Kidney tubule cell (primary cell): Measurements from ENCODE around the gene SPON2.

Experiments
- DNase-seq: peaks from one replicate; pipeline ENCODE4 v3.0.0-alpha.2; 2018; ENCODE audit warnings: low spot score

Gene SPON2

DNA sequence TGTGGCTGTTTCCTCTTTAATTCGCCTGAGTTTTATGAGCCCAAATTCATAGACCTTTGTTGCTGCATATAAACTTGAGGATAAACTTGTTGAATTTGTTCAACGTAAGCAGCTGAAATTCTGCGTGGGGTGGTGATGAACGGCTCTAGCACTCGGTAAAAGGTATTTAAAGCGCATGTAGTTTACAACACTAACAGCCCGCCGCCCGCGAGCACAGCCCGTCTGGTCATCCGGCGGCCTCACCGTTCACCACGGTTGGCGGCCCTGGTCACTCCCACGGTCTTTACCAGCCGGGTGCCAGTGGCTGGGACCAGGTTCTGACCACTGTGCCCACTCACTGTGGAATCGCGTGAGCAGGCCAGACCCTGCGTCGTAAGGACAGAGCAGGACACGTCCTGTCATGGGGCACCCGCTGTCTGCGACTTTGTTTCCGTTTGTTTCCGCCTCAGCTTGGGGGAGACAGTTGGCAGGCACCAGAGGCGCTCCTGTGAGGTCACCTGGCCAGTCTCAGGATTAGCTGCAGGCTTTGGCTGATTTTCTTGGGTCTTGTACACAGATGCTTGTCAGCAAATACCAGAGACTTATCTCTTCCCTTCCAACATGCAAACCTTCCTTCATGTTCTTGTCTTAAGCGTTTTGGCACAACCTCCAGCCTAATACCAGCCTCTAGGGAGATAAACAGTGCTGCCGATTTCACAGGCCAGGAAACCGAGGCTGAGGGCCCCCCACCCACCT, 36.8 kb upstream of the SPON2 start:
- DNase-seq = no peak

DNA sequence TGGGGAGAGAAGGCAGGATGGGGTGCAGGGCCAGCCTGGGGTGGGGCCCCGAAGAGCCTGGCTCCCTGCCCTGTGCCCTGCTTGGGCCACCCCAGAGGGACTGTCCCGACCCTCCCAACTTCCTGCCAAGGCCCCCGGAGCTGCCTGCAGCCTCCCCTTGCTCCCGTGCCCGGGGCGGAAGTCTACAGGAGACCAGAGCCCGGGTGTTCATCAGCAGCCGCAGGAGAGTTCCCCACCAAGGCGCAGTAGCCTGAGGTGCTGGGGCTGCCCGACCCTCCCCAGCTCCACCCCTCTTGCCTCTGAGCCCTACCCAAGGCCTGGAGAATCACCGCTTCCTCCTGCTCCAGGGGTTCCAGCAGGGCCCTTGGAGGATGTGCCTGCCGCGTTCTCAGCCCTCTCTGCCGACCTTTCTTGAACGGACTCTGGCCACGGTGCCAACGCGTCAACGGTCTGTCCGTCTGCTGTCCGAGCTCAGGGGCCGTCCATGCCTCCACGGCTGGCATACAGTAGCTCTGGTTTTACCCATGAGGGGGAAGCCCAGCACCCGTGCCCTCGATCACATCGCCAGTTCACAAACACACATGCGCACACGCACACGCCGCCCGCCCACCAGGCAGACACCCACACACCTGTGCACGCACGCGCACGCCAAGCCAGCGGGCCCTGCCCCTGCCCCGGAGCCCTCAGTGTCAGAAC, 36.0 kb upstream of the SPON2 start:
- no peak for DNase-seq

DNA sequence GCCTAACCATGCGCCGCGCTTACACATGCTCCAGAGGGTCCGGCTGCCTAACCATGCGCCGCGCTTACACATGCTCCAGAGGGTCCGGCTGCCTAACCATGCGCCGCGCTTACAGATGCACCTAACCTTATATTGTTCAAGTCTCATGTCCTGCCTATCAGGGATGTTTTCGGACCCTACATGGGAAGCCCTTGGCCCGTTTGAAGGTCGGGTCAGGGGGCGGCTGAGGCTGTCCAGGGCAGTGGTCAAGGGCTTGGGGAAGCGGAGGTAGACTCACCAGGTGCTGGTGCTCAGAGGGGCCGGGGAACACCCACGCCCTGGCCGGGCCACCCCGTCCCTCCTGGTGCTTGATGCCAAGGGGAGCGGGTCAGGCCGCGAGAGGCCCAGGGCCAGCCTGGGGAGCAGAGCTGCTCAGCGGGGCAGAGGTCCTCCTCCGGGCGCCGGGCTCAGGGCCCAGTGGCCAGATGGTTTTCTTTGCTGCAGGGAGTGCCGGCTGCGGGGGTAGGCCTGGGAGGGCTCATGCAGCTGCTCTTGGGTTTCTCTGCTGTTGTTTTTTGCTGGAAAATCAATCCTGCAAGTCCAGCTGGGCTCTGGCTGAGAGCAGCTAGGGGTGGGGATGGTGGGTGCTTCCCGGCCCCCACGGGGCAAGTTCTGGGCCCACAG, 35.4 kb upstream of the SPON2 start:
- no peak for DNase-seq

DNA sequence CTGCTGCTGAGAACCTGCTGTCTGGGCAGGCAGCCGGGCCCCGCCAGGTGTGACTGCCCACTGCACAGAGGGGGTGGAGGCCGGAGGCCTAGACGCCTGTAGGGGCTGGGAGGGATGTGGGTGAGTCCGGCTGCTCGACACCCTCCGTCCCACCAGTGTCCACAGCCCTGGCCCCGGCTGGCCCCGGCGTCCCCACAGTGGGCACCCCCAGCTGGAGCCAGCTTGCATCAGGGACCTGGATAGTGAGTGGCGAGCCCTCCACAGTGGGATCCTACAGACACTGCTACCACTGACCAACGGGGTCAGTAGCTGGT, 34.7 kb upstream of the SPON2 start:
- no peak for DNase-seq

DNA sequence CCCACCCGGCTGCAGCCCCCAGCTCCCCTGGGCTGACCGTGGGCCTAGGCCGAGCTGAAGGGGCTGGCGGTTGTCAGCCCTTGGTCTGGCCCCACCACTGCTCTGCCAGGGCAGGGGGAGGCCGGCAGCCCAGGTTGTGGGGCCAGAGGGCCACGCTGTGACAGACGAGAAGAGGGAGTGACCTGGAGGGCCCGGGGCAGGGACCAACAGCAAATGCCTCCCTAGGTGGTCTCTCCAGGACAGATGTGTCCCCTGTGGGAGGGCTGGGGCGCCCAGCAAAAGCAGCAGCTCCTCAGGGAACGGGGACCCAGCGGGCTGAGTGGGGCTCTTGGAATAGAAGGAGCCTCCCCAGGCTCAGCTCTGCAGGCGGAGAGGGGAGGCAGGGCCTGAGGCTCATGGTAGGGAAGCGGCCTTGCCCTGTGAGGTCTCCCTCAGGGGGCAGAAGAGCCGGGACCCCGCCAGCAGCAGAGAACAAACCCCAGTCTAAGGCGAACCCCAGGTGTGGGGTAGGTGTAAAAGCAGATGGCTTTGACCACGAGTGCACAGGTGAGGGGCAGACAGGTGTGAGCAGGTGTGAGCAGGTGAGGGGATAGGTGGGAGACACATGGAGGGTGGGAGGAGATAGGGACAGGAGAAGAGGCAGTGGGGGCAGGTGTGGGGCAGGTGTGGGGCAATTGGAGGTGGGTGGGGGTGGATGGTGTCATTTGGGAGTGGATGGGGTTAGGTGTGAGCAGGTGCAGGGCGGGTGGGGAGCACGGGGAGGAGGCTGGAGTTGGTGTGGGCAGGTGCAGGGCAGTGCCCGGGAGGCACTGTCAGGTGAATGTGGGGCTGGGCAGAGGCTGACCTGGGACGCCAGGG, 34.1 kb upstream of the SPON2 start:
- no peak for DNase-seq

DNA sequence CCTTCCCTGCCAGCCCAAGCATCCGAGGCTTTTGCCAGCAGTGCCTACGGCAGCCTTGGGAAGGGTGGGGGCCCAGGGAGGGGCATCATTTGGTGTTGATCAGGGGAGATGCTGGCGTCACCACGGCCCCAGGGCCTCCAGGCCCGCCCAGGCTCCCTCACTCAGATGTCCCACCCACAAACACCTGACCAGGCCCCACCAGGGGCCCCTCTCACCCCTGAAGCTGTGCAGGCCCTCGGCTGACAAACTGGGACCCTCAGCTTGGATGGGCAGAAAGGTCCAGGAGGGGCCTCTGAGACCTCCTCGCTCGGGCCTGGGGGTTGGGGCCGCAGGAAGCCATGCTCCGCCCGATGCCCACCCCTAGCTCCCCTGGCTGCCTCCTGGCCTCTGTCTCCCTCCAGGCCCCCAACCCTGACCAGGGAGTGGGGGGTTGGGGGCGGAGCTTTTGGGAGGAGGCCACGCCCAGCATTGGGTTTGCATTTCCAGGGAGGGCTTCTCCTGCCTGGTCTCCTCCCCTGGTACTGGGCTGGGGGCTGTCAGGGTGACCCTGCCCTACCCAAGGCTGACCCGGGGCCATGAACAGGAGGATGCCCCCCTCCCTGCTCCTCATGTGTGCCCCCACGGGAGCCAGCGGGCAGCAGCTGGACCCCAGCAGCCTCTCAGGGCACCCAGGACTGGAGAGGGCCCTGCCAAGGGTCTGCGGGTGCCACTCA, 33.4 kb upstream of the SPON2 start:
- no peak for DNase-seq

DNA sequence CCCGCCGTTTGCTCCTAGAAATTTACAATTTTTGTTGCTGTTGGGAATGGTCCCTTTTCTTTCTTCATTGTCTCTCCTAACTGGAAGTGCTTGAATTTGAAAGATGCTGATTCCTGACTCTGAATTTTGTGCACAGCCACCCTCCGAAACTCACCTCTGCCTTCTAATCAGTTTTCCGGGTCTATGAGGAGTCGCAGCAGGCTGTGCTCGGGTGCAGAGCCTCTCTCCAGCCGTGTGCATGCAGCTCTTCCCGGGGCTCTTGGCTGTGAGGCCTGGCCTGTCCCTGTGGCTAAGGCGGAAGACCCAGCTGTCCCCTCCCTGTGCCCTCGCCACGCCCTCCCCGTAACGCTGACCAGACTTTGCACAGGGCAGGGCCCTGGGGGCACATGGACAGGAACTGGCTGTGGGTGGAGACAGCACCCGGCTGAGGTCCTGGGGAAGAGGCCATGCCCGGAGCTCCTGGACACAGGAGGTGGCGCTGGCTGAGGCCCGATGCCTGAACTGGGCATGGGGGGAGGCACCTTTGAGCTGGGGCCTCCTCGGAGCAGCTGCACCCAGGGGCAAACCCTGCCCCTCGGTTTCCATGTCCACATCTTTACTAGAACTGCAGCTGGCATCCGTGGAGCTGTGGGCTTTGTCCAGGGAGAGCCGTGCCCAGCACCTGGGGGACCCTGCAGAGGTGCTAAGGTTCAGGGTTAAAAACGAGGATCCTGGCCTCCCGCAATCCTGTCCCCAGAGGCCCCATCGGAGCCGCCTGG, 32.6 kb upstream of the SPON2 start:
- no peak for DNase-seq

DNA sequence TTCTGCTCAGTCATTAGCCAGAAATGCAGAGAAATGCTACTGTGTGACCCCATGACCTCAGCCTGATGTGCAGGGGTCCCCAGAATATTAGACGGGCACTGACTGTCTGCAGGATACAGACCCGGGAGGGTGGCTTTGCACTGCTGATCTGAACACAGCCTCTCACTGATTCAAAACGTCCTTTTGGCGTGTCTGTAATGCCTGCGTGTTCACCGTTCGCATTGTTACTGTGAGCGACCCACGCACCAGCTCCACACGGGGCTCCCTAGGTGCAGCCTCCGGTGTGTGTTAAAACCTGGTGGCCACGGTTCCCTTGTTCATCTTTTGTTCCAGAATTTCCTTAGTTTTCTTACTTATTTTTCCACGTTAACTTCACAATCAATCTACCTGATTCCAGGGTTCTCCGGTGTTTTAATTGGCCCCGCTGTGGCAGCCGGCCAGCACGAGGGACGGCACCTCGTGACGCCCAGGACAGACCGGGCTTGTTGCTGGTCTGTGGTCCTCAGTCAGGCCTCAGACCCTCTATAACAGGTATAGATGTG, 32.0 kb upstream of the SPON2 start:
- DNase-seq = no peak

DNA sequence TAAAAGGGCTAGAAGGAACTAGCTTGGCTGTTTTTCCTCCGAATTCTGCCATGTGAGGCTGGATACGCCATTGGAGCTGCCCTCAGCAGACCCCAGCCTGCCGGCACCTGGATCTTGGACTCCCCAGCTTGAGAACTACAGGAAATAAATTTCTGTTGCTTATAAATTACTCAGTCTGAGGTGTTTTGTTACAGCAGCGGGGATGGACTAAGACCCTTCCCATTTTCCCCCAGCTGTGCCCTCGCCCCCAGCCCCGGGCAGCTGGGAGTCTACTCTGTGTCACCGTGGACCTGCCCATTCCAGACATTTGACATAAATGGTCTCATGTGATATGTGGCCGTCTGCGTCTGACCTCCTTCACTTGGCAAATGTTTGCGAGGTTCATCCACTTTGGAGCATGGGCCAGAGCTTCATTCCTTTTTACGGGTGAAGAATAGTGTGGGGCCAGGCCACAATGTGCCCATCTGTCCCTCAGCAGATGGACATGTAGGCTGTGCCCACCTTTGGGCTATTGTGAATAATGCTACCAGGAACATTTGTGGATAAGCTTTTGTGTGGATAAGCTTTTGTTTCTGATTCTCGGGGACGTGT, 30.7 kb upstream of the SPON2 start:
- no peak for DNase-seq

DNA sequence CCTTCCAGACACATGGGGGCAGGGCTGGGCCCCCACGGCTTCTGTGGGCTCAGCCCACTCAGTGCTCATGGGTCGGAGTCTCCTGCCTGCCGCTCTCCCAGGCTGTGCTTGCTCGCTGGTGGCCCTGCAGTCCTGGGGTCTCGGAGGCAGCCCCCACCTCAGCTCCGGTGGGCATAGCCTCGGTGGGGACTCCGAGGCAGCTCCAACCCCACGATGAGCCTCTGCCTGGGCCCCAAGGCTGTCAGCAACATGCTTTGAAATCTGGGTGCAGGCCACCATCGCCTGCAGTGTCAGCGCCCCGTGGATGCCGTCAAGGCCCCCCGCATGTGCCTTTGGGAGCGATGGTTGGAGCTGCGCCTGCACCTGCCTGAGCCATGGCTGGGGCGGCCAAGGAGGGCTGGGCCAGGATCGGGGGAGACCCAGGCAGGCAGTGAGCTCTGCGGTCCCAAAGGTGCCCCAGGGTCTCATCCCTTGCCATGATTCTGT, 30.2 kb upstream of the SPON2 start:
- DNase-seq = no peak

DNA sequence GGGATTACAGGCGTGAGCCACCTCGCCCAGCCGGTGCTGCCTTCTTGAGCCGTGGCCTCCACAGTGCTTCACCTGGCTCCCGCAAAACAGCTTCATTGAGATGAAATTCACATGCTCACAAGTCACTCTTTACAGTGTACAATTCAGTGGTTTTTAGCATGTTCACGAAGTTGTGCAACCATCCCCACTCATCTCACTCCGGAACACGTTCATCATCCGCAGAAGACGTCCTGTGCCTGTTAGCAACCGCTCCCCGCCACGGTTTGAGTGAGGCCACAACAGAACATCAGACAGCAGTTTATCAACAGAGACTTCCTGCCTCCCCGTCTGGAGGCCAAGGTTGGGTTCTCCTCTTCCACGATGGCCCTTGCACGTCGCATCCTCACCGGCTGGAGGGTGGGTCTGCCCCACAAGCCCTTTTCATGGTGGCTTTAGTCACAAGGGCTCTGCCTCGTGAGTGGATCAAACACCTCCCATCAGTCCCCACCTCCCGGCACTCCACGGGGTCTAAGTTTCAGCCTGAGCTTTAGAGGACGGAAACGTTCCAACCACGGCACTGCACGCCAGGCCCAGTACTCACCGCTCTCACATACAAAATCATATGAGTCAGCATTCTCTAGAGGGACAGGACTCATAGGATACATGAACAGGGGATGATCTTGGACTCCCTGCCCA, 29.6 kb upstream of the SPON2 start:
- DNase-seq = no peak

DNA sequence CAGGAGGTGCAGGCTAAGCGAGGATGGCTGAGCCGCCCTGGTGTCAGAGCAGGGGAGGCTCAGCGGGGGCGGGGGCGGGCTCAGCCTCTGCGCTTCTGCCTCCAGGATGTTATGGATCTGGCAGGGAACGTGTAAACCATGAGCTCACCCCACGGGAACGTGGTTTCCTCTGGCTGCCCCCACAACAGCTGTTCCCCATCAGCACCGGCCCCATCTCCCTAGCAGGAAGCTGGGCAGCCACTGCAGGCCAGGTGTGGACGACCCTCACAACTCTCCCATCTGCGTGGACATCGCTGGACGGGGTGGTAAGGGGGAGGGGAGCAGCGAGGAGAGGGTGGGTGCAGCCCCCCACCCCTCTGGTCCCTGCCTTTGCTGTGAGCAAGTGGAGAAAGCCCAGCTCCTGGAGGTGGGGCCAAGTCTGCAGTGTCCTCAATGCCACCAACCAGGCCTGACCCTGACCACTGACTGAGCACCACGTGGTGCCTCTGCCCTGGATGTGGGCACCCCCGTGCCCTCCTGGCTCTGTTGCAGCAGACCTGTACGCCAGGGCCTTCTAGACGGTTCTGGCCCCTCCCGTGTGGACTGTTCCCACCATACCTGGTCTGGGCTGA, 28.1 kb upstream of the SPON2 start:
- DNase-seq = peak; percentile 57

DNA sequence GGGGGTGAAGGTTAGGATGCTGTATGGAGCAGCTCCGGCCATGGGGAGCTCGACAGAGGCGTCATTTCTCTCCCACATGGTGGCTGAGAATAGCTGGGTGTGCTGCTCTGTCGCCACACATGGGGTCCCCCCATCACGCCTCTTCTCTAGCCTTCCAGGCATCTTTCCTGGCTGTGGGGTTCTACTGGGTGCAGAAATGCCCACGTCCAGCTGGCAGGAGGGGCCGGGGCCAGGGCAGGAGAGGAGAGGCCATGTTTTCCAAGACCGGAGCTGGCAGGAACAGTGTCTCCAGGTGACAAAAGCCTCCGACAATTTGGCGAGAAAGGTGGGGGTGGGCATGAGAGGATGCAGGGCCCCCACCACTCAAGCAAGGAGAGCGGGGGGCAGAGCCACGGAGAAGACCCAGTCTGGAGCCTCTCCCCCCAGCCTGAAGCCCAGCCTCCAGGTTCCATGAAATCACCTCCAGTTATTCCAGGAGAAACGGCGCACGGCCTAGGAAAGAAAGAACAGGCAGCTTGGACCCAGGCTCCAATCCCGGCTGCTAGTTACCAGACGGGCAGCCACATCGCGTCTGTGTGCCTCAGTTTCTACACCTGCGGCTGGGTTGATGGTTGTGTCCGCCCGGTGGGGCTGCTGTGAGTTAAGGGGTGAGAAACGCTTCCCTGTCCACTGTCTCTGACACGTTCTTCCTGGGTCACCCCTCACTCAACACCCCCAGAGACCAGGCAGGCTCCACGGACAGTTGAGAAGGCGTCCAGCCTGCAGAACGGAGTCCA, 27.4 kb upstream of the SPON2 start:
- DNase-seq = no peak

DNA sequence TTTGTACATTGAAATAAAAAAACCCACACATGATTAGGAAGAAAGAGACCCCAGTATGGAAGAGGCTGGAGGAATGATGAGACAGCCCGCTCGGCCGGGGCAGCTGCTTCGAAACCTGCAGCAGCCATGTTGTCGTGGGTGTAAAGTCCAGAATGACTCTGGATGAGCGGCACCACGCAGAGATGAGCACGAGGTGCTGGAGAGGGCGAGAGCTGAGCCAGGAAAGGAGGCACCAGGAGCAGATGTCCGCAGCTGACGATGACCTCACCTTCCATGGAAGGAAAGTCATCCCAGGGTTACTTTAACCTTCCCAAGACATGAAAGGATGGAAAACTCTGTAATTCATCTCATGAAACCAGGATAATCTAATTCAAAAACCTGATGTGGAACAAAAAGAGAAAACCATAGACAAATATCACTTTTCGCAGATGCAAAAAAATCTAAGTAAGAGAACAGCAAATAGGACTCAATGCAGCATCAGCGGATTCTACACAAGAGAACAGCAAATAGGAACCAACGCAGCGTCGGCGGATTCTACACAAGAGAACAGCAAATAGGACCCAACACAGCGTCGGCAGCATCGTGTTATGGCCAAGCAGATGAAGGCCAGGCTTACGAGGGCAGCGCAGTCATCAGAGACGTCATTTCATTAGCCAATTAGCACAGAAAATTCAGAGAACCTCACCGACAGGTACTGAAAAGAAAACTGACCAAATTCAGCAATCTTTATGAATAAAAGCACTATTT, 25.9 kb upstream of the SPON2 start:
- DNase-seq = peak; percentile 65

DNA sequence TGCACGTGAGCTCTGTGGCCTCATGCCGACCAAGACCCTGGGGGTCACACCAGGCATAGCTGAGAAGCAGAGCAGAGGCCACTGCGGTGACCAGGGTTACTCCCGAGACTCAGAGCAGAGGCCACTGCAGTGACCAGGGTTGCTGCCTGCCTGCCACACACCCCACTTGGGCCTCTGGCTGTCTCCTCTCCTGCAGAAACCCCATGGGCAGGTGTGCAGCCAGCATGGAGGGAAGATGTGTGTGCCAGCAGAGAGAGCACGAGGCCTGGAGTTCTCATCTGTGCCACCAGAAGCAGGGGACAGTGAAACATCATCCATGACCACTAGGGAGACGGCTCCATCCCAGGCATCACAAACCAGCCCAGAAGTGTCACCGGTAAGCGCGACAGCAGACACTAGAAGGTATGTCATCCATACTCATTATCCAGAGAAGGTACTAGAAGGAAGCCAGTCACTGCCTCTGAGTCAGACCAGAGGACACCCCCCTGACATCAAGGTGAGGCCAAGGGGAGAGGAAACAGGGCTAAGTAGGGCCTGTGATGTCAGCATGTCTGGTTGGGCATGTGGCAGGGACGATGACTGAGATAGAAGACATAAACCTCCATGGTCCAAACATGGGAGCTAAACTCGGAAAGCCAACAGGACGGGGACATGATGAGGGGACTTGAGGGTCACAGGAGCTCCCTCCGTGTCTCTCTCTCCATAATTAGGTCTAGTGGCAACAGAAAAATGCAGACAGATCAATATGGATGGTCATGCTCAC, 24.2 kb upstream of the SPON2 start:
- peak; percentile 40 for DNase-seq

DNA sequence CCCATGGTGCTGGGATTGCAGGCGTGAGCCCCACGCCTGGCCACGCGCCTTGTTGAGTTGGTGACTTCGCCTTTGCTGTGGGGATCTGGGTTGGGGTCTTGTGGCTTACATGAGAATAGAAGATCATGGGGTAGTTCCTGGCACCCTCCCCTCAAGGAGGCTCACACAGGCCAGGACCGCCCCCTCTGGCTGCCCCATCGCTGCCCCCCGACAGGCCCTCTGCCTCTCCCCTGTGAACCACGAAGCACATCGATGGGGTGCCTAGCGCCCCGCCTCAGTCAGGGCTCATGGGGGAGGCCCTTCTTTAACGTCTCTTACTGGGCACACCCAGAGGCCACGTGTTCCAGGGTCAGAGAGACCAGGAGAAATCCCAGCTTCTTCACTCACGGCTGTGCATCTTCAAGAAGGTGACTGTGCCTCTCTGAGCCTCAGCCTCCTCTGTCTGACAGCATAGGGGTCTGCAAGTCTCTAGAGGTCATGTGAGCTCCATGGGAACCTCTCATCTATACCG, 23.6 kb upstream of the SPON2 start:
- no peak for DNase-seq
